SK-N-SH (cell line): ENCODE measurements around the gene MREG.

Experiments used
- POLR2AphosphoS5 ChIP-seq: IDR thresholded peaks from 2 replicates; pipeline ENCODE4 v1.6.1; 2012; ENCODE audit warnings: low read depth, low read length
- TF ChIP-seq, protein P1 (sequence below): fragments of 200-600 bp; sonication (generic); IDR thresholded peaks from 2 replicates; pipeline ENCODE4 v1.6.1; 2017; ENCODE audit warnings: antibody characterized with exemption, mild to moderate bottlenecking, moderate library complexity

DNA sequence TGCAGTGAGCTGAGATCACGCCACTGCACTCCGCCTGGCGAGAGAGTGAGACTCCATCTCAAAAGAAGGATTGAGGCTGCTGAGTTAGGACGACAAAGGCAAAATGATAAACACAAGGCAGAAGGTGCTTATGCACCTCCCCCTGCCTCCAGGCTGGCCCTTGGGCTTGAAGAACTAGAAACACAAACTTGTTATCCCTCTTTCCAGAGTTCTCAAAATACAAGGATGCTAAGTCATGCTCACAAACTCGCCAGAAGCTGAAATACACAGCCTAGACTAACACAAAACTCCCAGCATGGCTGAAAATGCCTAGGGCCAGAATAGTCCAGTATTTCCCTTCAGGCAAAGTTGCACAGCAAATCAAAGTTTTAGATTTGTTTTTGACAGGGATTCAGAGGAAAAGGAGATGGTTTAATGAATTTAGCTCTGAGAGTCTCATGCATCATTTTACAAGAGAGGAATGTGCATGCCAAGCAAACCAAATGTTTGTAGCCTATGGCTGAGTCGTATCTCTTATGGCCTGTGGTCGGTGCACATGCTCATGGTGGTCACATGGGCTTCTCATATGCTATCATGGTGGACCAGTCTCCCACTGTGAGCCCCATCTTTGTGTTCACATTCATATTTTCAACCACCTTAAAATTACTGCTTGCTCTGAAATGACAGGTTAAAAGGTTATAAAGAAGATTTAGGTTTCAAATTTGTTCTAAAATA, 16.2 kb upstream of the MREG start:
- TF ChIP-seq, protein P1, sequence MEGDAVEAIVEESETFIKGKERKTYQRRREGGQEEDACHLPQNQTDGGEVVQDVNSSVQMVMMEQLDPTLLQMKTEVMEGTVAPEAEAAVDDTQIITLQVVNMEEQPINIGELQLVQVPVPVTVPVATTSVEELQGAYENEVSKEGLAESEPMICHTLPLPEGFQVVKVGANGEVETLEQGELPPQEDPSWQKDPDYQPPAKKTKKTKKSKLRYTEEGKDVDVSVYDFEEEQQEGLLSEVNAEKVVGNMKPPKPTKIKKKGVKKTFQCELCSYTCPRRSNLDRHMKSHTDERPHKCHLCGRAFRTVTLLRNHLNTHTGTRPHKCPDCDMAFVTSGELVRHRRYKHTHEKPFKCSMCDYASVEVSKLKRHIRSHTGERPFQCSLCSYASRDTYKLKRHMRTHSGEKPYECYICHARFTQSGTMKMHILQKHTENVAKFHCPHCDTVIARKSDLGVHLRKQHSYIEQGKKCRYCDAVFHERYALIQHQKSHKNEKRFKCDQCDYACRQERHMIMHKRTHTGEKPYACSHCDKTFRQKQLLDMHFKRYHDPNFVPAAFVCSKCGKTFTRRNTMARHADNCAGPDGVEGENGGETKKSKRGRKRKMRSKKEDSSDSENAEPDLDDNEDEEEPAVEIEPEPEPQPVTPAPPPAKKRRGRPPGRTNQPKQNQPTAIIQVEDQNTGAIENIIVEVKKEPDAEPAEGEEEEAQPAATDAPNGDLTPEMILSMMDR = no peak
- TF ChIP-seq POLR2AphosphoS5 = no peak
